ENCODE results near the gene C1R.

C1R gene

DNA sequence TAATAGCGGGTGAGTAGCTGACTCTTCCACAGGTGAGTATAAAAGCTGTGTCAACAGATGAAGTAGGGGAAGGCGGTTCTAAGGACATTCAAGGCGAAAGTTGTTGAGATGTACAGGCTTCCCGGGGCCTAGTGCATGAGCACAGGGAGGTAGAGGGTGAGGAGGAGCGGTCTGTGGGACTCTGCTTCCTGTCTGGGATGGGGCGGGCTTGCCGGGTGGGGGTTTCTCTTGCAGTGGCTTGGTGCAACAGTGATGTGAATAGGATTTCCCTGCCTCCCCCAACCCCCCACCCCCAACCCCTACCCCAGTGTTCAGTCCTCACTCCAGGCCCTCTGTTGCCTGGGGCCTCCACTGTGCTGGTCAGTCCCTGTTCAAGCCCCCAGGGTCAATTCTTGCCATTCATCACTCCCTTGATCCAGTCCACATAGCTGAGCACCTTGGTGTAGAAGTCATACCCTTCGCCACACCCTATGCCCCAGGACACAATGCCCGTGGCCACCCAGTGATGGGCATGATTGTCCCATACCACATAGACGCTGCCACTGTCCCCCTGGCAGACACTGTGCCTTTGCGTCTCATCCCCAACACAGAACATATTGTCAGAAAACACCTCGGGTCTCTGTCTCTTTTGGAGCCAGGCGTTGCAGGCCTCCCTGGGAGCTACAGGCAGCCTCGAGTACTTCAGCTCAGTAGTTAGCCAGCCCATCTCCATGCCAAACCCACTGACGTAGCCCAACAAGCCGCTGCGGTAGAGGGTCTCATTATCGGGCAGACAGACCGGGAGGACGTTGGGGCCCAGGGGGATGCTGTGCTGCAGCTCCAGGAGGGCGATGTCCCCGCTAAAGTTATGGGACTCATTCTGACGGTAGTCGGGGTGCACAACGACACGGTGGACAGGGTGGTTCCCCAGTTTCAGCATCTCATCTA lies 4.0 kb upstream of the C1R start:
- DNase-seq, result no peak

DNA sequence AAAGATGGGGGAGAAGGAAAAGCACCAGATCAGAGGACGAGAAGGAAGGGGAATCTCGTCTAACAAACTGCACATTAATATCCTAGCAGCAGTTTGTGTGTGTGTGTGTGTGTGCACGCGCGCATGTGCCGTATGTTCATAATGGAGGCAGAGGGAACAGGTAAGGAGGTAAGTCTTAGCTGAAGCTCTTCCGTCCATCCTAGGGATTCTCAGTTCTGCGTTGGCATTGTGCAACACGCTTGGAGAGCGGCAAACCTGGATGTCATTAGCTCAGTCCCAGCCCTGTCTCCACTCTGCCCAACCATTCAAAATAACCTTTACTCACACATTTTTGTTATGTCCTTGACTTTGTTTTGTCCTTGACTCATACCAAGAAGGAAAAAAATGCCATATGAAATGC lies 1.6 kb upstream of the C1R start:
- no peak for DNase-seq

DNA sequence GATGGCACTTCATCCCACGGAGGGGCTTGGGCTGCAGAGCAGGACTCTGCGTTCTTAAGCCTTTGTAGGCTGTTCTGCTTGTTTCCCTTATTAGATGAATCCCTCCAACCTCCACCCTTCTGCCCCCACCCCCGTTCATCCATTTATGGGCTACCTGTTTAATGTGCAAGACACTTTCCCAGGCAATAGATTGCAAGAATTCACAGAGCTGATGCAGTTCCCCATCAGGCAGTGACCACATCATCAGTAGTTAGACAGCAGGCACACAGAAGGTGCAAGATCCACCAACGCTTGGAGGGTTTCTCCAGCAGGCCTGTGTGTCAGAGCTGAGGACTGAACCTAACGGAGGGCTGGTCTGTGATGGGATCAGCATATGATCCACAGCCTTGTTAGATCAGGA lies 1.2 kb upstream of the C1R start:
- no peak for DNase-seq

DNA sequence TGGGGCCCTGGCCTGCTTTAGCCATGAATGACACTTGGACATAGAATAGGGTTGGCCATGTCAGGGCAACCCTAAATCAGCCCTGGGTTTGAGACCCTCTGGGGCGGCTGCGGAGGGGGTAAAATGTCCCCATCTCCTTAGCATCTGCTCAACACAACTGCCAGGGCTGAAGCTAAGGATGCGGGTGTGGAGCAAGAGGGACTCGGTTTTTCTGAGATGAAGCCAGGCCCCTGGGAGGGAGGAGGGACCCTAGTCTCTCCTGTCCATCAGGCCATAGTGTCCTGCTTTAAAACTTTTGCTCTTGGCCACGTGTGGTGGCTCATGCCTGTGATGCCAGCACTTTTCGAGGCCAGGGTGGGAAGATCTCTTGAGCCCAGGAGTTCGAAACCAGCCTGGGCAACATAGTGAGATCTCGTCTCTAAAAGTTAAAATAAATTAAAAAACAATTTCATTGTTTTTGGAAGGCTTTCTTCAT lies 778 bp upstream of the C1R start:
- DNase-seq, result no peak

DNA sequence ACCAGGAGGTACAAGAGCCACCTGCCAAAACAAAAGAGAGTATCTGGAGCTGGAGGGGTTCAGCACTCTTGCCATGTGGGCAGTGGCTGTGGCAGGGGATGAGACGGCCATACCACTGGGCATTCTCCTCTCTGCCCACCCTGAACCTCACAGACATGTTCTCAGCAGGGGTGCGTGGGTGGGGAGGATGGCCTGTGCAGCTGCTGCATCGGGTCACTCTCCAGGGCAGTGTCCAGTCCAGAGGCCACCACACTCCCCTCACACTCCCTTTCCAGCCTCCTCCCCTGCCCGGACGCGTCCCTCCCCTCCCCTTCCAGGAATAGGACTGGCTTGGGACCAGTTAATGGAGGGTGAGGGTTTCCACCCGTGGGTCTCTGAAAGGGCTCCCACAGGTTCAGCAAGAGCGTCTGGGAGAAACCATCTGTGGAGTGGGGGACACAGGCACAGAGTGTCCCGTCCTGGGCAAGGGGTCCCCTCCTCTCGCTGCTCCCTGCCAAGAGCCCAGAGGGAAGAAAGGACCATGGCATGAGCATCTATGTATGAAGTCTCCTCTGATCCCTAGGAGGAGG lies 501 bp downstream of the C1R start:
- no peak for DNase-seq

DNA sequence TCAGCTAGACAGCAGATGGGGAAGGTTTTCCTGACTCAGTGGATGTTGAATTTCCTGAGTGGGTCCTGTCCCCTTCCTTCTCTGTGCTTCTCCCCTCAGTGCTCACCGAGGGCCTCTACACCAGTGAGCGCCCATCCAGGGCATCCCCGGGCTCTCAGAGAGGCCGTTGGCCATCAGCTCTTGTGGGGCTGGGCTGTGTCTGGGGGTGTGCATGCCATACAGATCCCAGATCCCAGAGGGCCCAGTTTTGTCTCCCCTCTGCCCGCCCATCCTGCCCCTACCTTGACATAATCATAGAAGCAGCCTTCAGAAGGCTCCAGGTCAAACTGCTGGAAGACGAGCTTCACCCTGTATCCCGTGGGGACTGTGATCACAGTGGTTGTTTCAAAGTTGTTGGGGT lies 1.1 kb downstream of the C1R start:
- no peak for DNase-seq

DNA sequence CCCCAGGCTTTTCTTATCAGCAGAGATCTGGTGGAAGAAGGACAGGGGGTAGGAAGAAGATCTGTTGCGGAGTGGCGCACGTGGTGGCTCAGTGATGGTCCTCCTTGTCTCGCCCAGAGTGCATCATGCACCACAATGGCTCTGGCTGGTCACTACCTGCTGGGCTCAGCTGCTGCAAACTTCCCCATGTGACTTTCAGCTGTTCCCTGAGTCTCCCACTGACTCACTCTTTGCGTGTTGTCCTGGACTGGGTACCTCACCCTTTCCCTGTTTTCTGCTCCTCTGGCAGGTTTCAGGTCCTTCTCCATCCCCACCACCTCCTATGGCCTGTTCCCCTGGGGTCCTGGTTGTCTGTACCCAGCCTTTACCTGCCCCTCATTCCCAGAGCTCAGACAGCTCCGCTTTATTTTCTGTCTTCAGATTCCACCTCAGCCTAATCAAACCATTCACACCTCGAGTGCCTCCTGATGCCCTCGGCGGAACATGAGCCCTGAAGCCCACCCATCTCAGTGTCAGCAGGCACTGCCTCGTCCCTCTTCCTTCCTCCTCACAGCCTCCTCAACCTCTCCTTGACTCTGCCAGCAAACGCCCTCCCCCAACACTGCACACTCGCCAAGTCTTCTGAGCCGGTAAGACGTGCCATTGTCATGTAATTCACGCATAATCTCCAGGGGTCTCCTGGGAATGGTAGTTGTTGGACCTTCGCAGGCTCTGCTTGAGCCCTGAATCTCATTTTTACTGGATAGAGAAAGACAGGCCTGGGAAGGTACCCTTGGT lies 1.8 kb downstream of the C1R start:
- DNase-seq, result no peak

DNA sequence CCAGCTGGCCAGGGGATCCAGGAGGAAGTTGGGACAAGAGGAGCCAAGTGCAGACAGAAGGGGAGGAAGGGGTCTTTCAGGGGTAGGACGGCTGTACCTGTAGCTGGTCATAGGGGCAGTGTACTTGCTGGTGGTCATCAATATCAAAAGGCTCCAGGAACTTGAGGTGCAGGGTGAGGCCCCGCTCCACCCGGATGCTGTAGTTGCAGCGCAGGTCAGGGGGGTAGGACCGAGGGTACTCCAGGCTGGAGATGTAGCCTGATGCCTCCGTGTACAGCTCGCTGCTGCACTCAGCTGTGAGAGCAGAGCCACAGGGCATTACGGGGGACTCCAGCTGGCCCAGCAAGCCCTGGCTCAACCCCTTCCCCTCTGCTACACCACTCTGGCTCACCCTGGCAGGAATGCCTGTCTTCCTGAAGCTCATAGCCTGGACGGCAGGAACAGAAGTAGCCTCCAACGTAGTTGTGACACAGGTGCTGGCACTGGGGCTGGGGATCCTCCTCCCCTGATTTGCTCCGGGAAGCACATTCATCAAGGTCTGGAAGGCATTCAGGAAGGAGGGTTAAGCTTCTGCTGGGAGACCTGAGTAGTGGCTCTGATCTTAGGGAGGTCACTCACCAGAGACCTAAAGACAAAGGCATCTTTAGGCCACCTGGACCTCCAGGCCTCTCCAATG lies 2.9 kb downstream of the C1R start:
- DNase-seq, result no peak

DNA sequence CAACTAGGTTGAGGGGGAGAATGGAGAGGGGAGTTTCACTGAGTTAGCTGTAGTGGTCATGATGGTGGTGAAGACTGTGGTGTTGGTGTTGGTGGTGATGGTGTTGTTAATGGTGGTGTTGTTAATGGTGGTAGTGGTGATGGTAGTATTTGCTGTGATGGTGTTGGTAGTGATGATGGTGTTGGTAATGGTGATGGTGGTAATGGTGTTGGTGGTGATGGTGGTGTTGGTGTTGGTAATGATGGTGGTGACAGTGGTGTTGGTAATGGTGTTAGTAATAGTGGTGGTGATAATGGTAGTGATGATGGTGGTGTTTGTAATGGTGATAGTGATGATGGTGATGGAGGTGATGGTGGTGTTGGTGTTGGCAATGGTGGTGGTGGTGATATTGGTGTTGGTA lies 9.1 kb downstream of the C1R start:
- no peak for DNase-seq

DNA sequence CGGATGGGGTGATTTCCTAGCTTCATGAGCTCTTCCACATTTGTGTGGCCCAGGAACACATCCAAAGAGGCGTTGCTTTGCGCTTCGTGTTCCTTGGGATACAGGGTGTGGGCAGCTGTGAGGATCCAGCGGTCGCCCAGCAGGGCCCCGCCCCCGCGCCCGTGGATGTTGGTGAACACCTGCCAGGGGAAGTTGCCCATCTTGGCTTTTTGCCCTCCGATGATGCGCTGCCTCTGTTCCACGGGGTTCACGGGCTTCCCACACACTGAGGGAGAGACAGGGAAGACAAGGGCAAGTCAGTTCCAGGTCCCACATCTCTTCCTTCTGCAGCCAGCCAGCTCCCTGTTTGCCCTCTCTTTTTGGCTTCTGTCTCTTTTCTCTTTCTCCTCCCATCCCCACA lies 11.2 kb downstream of the C1R start:
- no peak for DNase-seq

DNA sequence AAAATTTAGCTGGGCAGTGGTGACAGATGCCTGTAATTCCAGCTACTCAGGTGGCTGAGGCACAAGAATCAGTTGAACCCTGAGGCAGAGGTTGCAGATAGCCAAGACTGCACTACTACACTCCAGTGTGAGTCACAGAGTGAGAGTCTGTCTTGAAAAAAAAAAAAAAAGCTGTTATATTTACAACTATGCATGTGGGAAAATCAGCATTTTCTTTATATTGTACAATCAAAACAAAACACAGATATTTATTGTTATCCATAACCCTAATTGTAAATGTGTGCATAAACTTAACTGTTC lies 12.5 kb downstream of the C1R start:
- no peak for DNase-seq

DNA sequence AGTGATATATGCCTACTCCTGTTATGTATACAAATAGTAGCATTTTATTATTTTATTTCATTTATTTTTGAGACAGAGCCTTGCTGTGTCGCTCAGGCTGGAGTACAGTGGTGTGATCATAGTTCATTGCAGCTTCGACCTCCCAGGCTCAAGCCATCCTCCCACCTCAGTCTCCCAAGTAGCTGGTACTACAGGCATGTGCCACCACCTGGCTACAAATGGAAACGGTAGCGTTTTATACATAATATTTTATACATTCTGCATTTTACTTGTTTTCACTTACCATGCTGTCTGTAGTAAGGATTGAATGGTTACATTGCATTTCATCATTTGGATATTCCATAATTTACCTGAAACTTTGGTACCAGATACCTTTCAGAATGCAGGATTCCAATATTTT lies 14.1 kb downstream of the C1R start:
- DNase-seq, result no peak

DNA sequence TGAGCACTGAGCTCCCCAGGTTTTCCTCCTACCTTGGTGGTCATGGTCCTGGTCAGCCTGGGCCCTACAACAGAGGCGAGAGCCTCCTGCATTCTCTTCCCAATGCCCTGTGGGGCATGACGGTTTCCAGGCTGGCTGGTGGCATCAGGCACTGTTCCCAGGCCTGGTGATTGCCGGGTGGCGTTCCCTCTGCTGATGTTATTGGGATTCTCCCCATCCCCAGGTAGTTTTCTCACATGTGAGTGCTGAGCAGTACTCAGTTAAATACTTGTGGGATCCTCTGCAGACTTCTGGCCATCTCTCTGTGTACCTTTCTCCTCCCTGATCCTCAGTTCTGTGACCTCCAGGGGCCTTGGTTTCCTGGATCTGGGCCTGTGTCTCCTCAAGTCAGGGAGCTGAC lies 15.8 kb downstream of the C1R start:
- no peak for DNase-seq

DNA sequence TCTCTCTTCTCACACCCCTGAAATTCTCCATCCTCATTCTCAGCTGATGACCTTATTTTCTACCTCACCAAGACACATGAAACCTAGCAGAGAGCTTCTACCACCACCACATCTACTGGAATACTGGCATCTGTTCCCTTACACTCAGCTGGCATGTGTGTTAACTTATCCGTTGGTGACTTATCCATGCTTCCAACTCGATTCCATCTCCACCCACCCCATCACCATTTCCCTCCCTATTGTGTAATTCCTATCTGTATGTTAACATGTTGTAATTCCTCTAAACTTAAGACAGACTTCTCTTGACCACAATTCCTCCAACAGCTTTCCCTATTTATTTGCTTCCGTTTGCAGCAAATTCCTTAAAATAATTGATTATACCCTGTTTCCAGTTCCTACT lies 16.3 kb downstream of the C1R start:
- no peak for DNase-seq

DNA sequence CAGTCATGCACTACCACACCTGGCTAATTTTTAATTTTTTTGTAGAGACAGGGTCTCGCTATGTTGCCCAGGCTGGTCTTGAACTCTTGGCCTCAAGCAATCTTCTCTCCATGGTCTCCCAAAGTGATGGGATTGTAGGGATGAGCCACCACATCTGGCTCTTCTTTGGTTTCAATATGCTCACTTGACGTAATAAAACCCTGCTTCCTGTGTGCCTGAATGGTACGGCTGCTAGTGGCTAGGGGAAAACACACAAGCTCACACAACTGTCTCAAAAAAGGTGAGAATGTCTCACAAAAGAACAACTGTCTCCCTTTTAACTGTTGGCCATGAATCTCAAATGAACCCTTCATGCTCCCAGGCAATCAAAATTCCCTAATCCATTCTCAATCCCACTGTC lies 16.7 kb downstream of the C1R start:
- DNase-seq, result no peak

DNA sequence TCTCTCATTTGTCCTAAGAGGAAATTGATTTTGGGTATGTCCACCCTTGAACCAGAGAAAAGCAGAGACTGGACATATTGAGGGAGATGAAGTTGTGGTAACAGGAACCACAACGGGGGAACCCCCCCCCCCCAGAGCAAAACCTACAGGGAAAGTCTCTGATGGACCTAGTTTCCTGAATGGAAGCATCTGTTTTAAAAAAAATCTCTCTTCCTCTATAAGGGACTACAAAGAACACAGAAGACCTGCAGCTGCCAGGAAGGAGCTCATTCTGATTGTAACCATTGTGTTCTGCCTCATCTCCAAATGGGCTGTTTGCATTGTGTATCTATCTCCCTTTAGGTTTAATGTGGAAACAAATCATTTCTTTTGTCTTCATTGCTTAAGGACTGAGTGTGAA lies 18.3 kb downstream of the C1R start:
- DNase-seq, result no peak

DNA sequence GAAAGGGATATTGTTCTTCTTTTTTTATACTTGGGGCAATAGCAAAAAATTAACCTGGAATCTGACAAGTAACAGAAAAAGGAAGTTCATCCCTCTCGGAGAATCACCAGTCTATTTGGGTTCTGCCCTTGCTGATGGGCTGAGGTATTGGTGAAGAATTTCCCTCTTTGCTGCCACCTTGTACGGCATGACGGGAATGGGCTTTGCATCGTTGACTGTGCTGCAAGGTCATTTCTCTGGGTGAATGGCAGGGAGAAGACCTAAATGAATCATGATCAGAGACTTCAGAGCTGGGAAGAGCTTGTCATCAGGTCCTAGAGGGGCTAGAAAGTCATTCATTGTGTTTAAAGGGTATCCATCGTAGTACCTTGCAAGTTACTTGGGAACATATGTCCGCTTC lies 19.7 kb downstream of the C1R start:
- no peak for DNase-seq

DNA sequence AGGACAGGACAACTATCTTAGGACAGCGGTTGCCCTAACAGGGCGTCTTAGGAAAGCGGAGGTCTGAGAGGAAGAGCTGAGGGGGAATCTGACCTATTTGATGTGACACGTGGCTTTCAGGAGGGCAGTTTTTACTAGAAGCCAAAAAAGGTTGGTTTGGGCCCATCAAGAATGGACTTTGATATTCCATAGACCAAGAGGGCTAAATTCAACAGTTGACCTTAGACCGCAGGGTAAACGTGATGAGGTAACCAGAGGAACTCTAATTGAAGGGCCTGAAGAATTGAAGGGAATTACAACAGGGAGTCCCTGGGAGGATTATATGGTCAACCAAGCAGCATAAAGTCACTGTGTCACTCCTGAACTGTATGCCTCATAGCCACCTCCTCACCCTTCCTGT lies 20.2 kb downstream of the C1R start:
- no peak for DNase-seq

DNA sequence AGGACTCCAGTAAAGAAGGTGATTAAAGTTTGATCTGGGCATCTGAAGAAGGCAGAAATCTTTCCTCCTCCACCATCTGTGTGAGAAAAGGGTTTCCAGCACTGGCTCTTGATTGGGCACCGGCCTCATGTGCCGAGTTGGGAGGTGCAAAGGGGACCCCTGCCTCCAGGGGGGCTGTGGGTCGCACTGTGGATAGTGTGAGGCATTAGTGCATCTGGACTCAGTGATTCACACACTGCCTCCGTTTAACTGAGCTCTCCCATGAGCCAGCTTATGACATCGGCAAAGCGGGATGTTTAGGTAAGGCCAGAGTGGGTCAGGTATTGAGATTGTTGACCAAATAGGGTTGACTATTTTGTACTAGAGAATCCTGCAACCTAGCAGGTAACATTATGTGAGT lies 22.9 kb downstream of the C1R start:
- no peak for DNase-seq

DNA sequence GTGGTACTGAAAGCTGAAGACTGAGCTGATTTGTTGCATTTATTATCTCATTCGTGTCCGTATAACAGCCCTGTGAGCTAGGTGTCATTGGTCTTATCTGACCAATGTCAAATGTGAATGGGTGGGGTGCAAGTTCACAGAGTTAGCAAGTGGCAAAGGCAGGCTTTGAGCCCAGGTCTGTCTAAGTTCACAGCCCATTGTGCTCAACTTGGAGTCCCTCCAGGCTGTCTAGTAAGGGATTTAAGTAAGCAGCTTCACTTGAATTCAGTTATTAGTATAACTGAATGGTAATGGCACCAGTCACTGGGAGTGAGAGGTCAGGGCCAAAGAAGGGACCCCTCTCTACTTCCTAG lies 23.3 kb downstream of the C1R start:
- DNase-seq, result no peak

DNA sequence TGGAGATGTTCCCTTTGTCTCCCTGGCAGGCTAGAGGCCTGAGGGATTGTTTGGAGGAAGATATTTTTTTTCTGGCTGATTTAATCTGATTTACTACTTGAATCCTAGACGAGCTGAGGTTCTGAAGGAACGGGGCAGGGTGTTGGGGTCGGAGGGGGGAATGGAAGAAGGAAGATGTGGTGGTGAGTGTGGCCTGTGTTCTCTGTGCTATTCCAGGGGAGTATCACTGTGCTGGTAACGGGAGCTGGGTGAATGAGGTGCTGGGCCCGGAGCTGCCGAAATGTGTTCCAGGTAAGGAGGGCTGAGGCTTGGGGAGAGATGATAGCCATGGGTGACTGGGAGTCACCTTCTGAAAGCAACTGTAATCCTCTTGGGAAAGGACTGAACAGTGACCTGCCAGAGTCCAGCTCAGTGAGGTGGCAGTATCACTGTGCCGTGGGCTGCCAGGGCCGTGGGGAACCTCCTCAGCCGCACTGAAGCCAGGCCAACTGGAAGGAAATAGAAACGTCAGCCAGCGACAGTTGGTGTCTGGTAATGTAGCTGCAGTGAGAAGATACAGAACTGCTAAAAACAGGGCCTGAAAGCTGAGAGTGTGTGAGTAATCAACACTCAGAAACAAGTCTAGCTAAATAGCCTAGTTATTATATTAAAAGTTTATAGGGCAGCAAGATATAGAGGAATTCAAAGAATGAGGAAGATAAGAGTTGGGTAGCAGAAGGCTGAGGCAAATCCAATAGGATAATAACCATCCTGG lies 23.8 kb downstream of the C1R start:
- no peak for DNase-seq

DNA sequence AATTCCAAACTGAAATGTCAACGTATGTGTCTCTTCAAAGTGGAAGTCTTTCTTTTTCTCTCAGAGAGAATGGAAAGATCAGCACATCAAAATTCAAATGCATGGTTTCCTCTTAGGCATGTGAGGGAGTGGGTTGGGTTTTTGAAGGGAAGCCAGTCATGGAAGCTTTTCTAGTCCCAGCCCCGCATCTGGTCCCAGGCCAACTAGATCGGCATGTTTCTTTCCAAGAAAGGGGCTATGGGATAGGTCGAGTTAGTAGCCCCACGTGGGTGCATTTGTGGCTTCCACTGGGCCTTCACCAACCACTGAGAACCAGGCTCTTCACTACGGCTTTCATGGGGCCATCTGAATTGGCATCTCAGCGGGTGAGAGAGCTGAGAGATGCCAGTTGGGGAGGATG lies 25.1 kb downstream of the C1R start:
- no peak for DNase-seq

DNA sequence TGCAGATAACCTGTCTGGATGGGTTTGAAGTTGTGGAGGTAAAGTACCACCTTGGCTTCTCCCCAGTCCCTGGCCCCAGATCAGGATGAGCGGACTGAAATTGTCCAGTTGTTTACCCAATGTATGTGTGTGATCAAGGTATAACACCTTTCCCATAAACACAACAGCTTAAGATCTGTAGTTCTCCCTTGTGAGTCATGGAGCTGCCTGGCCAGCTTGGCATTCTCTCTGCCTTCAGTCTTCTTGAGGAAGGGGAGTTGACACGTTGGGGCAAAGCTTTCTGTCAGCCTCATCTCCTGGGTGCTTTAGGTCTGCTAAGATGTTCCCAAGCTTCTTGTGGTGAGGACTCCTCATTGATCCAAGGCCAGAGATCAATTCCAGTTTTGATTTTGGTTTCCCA lies 25.6 kb downstream of the C1R start:
- DNase-seq, result no peak

Measured in NCI-H774 (cell line).